NOMO-1 treated with dmso at 0.1 percent for 144 hours (cell line): ENCODE measurements around the gene PLAC8.
"Not testable (repeated sequence)": the region's sequence is repeated elsewhere in the genome, so short reads cannot be mapped to it uniquely, and the experiment has no call there.

Experiments
- DNase-seq: peaks from one replicate; lab custom pipeline; 2025; ENCODE audit not compliant: unreplicated experiment; lab: John Stamatoyannopoulos, UW

The PLAC8 gene, protein sequence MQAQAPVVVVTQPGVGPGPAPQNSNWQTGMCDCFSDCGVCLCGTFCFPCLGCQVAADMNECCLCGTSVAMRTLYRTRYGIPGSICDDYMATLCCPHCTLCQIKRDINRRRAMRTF

DNA sequence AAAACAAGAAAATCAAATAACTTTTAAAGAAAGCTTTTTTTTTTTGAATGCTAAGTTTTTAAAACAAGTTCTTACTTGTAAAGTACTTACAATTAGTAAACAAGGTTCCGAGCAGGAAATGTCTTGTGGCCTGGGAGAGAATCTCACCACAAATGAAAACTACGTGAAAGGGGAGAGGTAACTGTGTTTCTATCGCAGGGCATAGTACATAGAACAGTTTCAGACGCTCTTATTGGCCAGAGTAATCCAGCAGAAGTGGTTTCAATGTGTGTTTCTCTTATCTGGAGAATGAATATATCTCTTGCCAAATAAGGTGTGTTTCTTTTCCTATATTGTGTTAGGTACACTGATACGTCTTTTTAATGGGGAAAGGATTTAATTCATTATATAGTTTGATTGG, at the start of gene PLAC8:
PLAC8 (minus strand) TSS at position 154 of the 400 bp plus-strand sequence. CDS start 6,808 bp downstream, outside the sequence.
- peak; percentile 90 for DNase-seq

DNA sequence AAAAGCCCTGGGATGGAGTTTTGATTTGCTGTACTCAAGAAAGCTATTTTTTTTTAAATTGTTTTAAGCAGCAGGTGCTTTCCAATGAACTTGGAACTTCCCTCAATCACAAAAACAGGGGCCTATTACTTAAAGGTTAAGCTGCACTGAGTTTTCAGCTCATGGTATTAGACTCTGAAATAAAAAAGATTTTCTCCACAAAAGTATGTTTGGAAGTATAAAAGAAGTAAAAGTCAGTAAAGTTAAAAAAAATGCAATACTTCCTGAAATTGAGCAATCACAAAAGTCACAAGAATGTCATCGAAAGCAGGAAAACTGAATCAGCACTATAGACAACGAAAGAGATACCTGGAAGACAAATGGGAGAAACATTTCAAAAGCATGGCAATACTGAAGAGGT, 38.9 kb upstream of the PLAC8 start:
- no peak for DNase-seq

DNA sequence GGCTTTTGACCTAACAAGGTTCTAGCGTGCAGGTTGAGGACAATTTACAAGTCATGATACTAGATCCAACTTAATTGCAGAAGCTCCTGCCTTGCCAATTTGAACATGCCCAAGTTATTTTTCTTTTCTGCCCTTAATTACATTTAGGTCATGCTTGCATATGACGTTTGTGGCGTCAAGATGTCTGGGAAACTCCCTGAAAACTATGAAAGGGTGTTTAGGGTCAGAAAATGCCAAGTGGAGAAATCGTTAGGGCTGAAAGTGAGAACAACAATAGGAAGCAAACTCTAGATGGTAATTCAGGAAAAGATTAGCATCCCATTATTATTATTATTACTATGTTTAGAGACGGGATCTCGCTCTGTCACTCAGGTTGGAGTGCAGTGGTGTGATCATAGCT, 38.2 kb upstream of the PLAC8 start:
- no peak for DNase-seq

DNA sequence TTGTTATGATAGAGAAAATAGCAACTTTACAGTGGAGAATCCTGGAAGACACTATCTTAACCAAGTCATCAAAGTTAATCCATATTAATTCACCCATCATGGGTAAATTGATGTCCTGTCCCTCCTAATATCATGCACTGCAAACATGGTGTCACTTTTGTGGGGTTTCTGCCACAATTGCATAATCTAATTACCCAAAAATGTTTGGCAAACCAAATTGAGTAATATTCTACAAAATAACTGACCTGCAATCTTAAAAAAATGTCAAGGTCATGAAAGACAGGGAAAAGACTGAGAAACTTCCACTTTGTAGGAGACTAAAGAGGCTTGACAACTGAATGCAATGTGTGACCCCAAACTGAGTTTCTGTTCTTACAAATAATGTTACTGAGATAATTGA, 37.1 kb upstream of the PLAC8 start:
- DNase-seq: no peak

DNA sequence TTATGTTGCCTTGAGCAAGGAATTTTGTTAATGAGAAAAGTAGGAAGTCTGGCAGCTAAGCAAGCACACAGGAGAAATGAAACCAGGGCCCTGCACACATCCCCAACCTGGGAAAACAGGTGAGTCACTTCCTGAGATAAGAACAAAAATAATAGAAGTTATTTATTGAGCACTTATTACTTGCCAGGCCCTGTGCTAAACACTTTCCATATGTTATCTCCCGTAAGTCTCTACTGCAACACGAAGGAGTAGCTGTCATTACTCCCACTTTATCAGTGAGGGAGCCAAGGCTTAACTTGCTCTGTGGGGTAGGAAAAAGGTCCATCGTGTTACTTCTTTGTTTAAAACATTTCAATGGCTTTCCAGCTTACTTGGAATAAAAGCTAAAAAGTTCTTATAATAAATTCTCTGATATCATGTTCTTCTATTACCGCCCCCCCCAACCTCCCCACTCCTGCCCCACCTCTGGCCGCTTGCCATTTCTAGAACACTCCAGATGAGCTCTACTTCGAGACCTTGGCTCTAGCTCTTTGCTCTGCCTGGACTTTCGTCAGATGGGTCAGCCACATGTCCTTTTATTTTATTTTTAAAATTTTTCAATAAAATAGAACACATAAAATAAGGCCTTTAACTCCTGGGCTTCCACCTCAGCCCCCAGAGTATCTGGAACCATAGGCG, 36.3 kb upstream of the PLAC8 start:
- DNase-seq: no peak

DNA sequence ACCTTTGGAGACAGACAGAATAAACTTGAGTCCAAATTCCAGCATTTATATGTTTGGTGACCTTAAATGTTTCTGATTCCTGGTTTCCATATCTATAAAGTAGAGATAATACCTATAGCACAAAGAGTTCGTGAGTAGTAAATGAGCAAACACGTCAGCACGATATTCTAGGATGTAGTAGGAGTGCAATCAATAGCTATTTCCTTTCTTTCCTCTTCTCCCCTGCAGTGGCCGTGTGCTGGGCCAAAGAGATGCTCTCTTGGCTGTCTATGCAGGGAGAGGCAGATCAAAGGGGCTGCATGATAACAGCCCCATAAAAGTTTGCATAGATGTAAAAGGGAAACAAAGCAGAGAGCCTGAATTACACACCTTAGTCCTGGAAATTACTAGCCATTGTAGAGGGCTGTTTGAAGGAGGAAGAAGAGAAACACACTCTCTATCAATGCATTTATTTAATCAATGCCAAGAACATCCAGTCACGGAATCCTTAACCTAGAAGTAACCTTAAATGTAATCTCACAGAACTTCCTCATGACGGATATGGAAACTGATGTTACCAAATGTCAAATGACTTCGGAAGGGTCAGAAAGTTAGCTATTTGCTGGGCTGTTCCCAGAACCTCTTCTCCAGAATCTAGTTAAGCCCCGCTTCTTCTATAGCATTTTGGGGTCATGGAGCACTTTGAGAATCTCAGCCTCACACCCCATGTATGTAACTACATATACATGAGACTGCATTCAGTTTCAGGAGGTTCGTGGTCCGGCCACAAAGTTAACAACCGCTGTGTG, 35.5 kb upstream of the PLAC8 start:
- DNase-seq: peak; percentile 28

DNA sequence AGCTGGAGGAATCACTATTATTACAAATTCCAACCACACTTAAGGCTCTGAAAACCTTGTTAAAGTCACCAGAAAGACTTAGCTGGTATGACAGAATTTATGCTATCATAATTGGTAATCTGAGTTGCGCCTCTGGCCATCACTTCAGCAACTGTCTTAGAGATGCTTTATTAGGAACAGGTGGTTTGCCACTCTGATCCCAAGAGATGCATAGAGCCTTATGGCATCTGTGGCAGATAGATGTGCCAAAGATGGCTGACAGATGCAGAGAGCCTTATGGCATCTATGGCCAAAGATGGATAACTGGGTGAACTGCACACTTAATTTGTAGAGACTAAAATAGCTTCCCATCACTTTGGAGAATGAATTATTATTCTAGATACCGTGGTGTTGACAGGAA, 32.3 kb upstream of the PLAC8 start:
- DNase-seq: no peak

DNA sequence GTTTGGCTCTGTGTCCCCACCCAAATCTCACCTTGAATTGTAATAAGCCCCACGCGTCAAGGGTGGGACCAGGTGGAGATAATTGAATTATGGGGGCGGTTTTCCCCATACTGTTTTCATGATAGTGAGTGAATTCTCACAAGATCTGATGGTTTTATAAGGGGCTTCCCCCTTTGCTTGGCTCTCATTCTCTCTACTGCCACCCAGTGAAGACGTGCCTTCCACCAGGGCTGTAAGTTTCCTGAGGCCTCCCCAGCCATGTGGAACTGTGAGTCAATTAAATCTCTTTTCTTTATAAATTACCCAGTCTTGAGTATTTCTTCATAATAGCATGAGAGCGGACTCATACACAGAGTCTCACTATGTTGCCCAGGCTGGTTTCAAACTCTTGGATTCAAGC, 31.2 kb upstream of the PLAC8 start:
- not testable (repeated sequence) for DNase-seq

DNA sequence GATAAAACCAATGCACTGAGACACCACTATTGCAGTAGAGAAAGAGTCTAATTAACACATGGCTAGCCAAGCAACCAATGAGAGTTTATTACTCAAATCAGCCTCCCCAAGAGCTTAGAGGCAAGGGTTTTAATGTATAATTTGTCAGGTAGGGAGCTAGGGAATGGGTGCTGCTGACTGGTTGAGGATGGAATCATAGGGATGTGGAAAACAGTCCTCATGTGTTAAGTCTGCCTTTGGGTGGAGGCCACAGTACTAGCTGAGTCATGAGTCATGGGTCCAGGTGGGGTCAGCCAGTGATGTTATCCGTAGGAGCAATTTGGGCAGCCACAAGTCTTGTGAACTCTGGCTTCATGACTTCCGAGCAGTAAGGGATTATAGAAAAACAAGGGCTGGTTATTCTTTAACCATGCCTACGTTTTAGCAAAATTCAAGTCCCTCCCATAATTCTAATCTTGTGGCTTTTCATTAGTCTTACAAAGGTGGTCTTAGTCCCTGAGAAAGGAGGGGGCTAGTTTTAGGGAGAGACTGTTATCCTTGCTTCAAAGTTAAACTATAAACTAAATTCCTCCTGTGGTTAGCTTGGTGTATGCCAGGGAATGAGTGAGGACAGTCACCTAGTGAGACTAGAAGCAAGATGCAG, 25.1 kb upstream of the PLAC8 start:
- no peak for DNase-seq

DNA sequence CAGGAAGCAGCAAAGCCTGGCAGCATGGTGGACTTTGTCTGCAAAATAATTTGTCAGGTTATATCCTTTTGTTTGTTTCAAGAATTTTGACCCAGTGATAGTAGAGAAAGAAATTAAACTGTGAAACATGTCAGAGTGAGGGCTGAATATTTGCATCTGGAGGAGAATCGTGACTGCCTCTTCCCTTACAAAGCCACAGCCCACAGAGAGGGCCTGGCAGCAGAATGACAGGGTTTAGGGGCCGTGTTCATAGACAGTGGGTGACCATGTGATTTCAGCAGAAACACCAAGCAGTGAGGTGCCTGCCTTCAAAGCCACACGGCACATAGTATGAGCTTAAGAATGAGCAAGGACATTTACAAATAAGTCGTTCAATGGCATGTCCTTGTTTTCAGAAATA, 24.4 kb upstream of the PLAC8 start:
- no peak for DNase-seq

DNA sequence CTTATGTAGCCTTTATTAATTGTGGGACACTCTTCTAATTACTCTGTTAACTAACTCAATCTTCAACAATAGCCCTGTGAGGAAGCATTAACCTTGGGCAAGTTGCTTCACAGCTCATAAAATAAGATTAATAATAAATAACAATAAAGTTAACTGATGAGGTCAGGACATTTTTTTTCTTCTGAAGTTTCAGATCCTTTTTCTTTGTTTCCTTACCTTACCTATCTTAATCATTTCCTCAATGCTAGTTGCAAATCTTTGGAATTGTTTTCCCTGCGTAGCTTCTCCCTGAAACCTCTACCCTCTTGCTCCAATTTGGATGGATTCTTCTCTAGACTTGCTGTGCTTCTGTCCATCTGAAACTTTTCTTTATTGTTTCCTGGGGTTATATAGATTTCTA, 17.5 kb upstream of the PLAC8 start:
- DNase-seq: no peak

DNA sequence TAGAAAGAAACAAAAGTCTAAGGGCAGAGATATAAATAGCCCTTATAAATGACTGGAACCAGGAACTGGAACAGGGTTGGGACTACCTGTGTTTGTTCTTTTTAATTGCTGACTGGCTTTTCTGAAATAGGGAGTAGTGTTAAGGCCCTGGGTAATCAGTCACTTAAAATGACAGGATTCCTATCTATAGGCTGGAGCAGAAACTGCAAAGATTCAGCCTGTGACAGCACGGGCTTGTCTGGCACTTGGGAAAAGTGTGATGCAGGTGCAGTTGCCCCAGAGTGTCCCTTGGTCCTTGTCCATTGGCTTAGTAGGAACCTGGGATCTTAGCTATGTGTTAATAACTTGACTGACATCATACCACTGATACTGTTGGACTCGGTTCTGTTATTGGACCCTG, 14.7 kb upstream of the PLAC8 start:
- no peak for DNase-seq

DNA sequence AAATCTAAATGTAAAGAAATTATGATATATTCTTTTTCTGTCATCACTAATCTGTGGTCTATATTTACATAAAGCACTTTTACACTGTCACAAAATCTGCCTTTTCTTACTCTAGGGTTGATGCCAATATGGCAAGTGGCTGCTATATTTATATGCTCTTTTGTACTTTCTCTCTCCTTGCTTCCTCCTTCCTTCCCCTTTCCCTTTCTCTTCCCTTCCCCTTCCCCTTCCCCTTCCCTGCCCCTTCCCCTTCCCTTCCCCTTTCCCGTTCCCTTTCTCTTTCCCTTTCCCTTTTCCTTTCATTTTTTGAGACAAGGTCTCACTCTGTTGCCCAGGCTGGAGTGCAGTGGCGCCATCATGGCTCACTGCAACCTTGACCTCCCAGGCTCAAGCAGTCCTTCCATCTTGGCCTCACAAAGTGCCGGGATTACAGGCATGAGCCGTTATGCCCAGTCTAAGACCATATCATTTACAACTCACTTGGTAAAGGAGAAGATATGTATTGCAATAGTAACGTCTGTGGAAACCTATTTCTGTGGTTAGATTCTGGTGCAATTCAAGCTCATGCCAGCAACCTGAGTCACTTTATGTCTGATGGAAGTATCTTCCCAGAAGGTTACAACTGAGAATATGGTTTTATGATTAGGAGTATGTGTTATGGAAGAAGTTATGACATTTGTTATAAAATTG, 13.9 kb upstream of the PLAC8 start:
- DNase-seq: peak; percentile 85

DNA sequence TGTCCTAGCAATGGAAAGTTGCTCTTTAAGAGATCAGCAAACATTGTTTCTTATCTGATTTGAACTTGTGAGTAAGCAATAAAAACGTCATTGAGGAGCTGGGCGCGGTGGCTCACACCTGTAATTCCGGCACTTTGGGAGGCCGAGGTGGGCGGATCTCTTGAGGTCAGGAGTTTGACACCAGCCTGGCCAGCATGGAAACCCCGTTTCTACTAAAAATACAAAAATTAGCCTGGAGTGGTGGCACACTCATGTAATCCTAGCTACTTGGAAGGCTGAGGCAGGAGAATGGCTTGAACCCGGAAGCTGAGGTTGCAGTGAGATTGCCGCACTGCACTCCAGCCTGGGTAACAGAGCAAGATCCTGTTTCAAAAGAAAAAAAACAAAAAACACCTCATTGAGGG, 11.2 kb upstream of the PLAC8 start:
- peak; percentile 18 for DNase-seq

DNA sequence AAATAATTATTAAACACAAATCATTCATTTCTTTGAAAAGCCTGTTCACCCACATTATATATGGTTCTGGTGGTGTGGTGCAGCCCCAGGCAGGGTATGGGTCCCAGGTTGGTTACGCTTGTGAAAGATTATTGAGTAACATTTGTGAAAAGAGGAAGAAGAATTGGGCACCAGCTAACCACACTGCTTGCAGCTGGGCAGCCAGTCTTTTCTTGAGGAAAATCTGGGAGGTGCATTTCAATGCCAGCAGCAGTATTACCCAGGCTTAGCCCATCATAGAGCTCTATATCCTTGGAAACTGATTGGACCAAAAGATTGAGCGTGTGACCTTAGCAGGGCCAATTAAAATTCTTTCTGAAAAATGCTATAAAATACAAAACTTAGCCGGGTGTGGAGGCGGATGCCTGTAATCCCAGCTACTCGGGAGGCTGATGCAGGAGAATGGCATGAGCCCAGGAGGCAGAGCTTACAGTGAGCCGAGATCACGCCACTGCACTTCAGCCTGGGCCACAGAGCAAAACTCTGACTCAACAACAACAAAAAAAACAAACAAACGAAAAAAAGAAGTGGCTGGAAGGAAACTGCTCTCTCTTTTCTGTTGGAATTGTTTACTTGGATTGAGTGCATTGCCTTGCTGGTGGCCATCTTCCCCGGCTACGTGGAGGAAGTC, 9.7 kb upstream of the PLAC8 start:
- peak; percentile 86 for DNase-seq

DNA sequence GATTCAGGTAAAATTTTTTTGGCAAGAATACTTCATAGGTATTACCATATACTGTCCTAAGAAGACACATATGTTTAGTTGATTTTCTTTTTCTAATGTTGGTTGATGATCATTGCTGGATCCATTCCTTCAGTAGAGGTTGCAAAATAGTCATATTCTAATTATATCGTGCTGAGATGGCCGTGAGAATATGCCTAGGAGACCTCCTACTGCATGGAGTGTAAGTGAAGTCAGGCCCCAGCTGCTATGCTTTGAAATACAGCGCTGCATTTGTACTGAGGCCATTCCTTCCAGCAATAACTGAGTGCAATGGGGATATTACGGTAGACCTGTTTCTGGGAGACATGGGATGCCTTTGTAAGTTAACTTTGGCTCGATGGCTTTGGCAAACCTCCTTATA, 6.7 kb upstream of the PLAC8 start:
- no peak for DNase-seq

DNA sequence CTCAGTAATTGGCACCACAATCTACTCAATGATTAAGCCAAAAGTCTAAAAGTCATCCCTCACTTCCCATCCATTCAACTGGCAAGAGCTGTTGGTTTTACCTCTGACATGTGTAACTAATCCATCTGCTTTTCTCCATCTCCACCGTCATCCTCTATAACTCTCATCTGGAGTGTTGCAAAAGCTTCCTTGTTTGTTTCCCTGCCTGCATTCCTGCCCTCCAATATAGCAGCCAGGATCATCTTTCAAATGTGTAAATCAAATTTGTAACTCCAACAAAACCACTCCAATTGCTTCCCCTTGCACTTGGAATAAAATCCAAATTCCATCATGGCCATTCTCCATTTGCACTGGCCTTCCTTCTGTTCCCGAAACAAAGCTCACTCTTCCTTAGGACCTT, 4.3 kb upstream of the PLAC8 start:
- no peak for DNase-seq

DNA sequence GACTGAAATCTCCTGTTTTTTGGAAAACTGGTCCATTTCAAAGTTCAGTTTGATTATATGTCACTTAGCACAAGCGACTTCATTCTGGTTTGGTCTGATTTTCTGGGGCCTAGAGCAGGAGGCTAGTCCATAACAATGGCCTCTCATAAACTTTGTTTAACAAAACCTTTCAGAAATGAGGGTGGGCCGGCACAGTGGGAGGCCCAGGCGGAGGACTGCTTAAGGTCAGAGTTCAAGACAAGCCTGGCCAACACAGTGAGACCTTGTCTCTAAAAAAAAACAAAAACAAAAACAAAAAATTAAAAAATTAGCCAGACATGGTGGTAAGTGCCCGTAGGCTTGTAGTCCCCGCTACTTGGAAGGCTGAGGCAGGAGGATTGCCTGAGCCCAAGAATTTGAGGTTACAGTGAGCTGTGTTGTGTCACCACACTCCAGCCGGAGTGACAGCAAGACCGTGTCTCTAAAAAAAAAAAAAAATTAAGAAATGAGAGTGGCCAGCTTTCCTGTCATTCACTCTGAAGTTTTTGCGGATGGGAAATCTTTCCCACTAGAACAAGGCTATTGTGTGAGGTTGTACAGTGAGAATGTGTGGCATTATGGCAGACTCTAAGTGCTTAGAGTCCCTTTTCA, 1.2 kb upstream of the PLAC8 start:
- DNase-seq: no peak

DNA sequence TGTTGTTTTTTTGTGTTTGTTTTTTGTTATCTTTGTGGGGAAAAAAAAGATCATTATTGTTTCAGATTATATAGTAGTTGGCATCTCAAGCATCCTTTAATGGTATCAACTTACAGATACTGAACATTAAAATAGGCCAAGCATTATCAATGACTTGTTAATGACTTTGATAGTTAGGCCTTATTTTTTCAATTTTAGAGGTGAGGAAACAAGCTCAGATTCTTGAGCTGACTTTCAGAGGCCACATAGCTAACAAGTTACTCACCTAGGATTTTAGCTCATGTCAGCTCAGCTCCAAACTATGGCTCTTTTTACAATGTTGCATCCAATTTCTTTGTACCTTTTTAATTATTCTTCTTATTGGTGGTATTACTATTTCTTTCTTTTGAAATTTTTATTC, 471 bp upstream of the PLAC8 start:
- DNase-seq: no peak

DNA sequence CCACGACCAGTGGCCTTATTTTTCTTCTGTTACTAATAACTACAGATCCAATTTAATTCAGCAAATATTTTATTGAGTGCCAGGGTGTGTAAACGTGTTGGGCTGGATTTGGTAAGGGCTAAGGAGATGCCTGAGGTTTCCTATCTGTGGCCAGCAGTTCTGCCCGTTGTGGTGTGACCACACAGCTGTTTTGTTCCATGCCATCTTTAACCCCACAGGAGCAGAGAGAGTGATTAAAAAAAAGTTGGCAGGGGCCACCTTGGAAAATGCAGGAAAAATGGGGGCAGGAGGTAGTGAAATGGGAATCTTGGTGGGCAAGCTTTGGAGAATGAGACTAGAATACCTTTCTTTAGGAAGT, 1.1 kb downstream of the PLAC8 start:
- no peak for DNase-seq
